HG03558 (cell line): ENCODE data around the gene NF2.

Source experiments
- ATAC-seq: cut with Tn5 transposase; IDR thresholded peaks from one replicate; pipeline ENCODE4 v1.9.1; 2021; ENCODE audit warnings: moderate number of reproducible peaks; ENCODE audit not compliant: unreplicated experiment; ENCODE audit errors: extremely low read depth

Gene NF2

DNA sequence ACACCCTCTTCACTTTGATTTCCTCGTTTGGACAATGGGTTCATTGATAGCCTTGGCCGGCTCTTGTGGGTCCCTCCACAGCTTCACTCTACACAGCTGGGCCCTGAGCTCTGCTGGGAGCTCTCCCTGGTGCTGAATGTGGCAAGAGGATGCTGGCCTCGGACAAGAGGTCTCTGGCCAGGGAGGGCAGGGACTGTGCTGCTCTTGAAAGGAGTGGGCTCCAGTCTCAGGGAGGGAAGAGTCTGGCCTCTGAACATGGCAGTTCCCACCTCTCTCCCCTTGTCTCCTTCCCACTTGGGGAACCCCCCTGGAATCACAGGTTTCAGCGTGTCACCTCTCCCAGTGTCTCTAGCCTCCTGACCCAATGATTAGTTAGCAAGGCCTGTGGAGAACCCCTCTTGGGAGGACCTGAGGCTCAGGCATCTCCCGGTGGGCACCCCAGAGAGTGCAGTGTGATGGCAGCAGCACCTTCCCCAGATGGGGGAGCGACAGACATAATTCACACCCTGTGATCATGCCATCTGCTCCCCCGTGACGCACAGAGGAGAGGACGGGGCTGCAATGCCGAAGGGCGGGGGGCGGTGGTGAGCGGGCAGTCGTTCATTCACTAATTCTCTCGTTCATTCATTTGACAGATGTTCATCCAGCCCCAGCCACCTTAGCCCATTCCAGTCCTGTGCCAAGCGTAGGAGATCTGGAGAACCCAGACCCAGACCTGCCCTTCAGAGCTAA, 113.5 kb downstream of the NF2 start:
- no peak for ATAC-seq

DNA sequence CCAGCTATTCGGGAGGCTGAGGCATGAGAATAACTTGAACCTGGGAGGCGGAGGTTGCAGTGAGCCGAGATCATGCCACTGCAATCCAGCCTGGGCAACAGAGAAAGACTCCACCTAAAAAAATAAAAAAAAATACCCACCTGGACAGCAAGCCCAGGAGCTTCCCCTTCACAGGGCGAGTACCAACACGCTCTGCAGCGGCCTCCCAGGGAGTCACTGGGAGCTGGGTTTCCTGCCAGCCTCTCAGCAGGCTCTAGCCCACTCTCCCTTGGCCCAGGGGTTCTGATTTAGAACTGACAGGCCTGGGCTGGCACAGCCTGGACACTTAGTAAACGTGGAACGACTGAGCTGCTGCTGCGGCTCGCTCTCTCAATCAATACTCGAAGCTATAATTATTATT, 114.4 kb downstream of the NF2 start:
- ATAC-seq: no peak

DNA sequence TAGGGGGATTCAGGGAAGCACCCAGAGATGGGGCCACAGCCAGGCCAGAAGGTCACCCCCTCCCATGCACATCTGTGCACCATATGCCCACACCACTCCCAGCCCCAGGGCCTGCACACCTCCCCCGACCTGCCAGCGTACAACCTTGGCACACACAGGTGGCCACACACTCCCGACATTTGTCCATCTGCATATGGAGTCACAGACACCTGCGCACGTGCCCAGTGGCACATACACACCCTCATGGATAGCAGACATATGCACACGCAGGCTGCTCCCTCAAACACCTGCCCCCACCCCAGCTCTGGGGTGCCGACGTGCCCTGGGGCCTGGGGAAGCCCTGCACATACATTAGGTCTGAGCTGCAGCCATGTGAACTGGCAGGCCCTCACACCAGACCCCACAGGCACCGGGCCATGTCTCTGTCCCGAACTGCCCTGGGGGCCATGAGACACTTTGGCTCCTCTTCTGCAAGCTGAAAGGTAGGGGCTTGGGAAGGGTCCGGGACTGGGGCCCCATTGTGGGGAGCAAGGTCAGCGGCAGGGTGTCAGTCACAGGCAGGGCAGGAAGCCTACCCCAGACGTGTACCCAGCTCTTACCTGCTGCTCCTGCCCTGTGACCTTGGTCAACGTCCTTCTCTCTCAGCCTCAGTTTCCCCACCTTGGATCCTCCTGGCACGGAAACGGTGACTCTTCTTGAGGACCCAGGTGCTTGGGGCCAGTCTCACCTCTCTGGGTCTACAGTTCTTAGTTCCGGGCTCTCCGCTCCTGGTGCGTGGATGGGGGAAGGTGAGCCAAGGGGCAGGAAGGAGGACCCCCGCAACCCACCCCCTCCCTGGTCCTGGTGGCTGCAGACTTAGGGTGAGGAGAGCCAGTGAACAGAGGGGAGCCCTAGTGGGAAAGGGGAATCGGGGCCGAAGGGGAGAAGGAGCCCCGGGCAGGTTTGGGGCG, 115.8 kb downstream of the NF2 start:
- no peak for ATAC-seq

DNA sequence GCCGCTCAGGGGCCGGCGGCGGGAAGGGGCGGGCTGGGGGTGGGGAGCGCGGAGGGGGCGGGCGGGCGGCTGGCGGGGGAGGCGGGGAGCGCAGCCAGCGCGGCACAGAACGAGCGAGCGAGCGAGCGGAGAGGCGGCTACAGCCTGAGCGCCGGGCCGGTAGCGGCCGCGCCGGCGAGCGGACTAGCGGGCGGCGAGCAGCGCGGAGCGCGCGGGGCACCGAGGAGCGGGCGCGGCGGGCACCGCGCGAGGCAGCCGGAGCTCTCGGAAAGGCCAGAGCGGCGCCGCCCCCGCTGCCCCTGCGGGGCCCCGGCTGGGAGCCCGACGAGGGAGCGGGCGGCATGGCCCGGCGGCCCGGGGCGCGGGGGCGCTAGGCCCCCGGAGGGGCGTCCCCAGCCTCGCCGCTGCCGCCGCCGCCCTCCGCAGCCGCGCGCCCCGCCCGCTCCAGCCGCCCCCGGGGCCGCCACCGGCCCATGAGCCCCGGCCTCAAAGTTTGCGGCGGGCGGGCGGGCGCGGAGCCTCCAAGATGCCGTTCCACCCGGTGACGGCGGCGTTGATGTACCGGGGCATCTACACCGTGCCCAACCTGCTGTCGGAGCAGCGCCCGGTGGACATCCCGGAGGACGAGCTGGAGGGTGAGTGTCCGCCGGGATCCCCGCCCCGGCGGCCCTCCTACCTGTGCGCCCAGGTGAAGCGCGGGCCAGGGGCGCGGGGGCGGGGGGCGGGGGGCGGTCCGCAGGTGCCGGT, 116.6 kb downstream of the NF2 start, which contains the start of gene CABP7:
Gene CABP7, plus strand, starts transcription at position 105 of the 747 bp plus-strand sequence. Its CDS starts 422 bp downstream, at position 527.
- no peak for ATAC-seq

DNA sequence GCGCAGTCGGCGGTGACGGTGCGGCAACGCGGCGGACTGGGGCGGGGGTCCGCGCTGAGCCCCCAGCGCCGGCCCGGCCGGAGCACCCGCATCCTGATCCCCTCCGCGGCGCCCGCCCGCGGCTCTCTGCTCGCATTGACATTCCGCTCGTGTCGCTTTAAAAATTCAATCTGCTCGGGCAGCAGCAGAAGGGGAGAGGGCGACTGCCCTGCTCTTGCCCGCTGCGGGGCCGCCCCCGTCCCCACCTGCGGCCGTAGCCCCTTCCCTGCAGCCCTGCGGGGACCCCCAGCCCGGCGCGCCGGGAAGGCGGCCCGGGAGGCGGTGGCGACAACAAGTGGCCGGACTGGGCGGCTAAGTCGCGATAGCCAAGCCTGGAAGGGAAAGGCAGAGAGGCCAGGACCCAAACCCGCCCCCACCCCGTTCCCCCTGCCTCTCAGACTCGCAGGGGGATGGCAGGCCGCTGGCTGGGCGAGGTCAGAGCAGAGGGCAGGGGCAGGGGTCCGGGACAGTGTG, 117.4 kb downstream of the NF2 start:
- no peak for ATAC-seq

DNA sequence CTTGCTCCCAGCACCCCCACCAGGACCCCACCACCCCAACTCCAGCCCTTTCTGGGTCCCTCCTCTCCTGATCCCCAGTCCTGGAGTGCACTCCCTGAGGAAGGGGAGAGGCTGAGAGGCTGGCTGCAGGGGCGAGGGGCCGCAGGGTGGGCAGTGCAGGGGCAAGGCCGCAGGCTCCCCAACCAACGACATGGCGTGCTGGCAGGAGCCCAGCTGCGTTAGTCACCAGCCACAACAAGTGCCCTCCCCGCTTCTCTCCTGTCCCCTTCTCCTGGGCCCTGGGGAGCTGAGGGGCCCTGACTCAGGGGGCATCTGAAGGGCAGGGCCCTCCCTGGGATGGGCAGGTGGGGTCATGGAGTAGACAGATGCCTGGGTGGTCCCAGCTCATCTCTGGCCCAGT, 118.7 kb downstream of the NF2 start:
- ATAC-seq: no peak

DNA sequence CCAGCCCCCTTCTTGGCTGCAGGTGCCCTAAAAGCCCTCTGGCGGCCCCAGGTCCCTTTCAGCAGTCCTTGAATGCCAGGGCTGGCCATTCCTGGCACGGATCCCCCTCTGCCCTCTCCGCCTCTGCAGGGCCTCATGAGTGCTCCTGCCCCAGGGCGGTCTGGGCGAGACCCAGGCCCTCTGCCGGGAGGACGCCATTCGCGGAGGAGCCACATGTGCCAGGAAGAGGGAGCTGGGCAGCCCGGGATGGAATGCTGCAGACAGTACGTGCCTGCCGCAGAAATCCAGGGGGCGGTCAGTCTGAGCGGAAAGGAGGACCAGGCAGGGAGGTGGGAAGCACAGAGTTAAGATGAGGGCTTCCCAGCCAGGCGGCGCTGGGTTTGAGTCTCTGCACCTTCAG, 119.2 kb downstream of the NF2 start:
- ATAC-seq: no peak

DNA sequence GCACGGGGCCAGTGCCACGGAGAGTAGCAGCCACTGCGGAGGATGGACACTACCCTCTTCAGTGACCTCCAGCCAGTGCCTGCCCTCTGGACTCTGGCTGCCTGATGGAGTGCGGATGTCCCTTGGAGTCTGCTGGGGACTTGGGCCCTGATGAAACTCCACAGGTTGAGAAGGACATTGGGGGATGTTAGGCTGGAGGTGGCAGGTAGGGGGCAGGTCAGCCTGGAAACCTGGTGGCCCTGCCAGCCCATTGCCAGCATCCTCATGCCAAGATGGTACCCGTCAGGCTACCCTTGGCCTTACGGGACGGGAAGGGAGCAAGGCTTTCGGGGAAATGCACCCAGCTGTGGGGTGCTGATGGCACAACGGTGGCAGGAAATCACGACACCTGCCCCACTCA, 120.3 kb downstream of the NF2 start:
- ATAC-seq: no peak

DNA sequence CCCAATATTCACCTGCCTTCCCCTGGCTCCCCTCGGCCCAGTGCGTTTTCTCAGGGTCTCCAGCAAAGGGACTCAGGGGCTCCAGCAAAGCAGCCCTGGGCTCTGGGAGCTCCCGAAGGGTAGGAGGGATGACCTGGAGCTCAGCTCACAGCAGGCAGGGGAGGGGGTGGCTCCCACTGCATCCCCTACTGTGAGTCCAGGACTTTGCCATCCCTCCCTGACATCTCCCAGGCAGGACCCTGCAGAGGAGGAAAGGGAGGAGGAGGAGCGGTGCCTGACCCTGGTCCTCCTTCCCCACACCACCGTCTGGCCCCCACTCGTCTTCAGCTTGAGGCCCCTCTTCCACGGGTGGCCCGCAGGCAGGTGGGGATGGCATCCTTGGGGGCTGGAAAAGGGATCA, 121.4 kb downstream of the NF2 start:
- ATAC-seq: no peak

DNA sequence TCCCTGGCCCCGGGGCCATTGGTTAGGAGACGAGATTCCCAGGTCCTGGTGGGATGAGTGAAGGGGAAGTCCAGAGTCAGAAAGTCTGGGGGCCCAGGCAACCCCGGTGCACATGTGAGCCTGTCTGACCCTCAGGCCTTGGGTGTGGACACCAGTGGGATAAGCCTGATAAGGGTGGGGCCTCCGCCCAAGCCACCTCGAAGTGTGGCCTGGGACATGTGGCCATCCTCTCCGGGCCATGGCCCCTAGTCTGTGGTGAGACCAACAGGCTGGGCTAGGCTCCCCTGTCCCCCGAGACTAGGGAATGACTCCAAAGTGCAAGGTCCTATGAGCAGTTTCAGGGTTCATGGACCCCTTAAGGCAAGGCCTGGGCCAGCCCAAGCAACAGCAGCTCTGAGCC, 122.7 kb downstream of the NF2 start:
- no peak for ATAC-seq

DNA sequence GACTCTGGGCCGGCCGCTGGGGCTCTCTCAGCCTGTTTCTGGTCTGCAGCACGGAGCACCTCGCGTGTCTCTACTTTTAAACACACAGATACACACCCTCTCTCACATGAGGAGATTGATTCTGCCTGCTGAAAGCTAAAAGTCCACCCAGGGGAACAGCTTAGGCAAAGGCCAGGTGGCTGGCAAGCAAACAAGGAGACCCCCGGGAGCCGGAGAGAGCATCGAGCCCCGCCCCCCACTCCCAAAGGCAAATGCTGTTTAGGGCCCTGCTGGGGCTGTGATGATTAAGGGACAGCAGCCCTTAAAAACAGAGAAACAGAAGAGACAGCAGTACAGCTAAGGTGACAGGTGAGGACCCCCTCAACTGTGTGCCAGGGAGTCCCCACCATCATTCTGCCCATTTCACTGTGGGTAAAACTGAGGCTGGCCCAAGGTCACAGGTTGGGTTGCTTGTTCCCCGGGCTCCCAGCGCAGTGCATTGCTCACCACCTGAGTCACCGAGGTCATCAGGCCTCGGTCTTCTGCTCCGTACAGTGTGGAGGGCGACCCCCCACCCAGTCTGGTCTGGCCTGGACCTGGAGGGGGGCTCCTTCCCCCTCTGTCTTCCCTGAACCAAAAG, 123.2 kb downstream of the NF2 start:
- no peak for ATAC-seq

DNA sequence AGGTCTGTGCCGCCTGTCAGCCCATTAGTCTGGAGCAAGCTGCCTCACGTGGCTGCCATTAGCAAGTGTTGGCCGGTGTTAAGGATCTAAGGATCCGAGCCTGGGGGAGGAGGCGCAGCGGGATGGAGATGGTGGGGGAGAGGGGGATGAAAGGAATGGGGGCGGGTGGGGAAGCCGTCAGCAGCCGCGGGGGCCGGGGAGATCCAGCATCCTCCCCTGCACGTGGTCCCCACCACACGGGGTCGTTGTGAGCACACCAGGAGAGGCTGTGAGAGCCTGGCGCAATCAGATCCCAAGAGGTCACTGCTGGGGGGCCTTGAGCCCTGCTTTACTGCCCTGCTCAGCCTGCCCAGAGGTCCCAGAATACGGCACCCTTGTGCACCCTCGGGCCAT, 123.7 kb downstream of the NF2 start:
- ATAC-seq: no peak

DNA sequence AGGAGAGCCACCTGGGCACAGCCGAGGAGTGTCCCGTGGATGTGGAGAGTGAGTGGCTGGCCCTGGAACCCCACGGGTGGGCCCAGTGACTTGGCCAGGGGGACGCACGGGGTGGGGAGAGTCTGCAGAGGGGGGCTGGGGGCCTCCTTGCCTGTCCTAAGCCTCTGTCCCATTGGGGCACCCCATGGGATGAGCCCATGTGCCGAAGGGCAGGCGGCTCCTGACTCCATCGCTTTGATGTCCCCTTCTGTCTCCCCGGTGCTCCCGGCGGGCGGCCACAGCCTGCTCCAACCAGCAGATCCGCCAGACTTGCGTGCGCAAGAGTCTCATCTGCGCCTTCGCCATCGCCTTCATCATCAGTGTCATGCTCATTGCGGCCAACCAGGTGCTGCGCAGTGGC, 125.7 kb downstream of the NF2 start:
- no peak for ATAC-seq

DNA sequence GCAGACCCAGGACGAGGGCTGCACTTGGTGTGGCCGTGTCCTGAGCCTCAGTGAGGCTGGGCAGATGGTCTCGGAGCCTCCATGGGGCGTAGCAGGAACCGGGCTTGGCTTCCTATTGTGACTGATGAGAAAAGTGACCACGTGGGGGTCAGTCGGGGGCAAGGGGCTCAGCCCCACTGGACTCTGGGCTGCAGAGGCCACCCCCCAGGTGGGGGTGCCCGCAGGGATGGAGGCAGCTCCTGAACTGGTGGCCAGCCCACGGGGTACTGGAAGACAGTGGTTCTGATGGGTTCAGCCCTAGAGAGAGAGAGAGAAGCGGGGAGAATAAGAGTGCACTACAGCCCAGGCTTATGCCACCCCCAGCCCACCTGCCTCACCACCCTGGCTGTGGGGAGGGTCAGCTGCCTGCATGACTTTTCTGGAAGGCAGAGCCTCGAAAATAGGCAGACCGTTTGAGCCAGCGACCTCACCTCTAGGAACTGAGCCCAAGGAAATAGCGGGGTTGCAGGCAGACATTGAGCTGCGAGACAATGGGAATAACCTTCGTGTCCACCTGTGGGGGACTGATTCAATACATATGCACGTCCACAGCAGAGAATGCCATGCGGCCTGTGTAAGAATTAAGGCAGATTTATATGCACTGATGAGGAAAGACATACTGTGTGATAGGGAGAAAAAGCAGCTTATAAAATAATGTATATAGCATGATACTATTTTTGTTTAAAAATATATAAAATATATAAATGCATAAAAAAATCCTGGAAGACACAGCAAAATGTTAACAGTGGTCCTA, 127.8 kb downstream of the NF2 start:
- no peak for ATAC-seq

DNA sequence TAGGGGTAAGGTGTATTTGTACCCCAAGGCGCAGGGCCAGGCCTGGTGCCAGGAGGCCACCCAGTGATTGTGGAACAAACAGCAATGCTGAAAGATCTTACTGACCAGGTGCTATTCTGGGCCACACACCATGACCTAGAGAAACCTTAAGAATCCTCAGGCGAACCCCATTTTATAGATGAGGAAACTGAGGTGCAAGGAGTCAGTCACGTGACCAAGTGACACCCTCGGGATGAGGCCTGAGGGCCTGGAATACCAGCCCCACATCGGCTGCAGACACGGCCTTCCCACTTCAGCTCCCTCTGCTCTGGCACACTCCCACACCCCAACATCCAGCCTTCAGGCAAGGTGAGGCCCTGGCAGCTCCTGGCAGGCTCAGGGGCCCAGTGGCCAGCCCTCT, 129.4 kb downstream of the NF2 start:
- ATAC-seq: no peak

DNA sequence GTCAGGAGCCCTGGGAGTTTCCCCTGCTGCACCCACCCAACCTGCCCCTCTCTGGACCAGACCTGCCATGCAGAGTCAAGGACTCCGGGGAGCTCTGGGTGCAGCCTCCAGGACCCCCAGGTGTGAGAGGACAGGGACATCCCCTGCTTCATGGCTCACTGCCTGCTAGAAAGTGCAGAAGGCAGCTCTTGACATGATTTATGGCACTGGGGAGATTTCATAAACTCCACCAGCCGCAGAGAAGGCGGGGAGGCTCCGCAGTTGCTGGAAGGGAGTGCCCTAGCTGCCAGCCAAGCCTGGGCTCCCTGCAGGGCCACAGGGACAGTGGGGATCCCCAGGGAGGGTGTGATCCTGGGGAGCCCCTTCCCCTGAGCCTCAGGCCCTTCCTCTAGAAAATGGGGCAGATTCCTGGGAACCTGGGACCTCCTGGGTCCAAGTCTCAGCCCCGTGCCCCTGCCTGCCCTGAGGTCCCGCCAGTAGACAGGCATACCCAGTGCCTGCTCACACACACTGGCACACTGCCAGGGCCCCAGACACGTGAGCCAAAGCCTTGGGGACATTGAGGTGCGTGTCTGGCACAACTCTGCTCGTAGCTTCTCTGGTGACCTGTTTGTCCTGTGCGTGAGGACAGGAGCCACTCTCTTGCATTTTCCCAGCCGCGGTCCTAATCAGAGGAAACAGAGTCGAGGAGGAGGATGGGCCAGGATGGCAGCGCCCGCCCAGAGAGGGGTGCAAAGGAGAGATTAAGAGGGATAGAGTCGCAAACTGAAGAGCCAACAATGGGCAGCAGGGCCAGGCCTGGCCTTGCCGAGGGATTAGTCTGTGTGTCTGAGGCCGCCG, 130.1 kb downstream of the NF2 start:
- no peak for ATAC-seq

DNA sequence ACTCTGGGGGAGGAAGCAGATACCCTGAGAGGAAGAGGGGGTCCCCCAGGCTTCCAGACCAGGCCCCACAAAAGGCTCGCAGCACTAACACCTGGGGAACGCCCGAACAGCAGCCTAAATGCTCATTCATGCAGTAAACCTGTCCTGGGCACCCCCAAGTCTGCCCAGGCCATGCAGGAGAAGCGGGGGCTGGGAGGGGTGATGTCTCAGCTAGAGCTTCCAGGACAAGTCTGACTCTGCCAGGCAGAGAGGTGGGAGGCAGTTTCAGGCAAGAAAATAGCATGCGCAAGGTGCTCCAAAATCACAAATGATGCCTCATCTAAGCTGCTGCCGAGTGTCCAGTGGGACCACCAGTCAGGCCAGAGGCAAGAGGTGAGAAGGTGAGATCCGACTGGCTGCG, 131.0 kb downstream of the NF2 start:
- ATAC-seq: no peak

DNA sequence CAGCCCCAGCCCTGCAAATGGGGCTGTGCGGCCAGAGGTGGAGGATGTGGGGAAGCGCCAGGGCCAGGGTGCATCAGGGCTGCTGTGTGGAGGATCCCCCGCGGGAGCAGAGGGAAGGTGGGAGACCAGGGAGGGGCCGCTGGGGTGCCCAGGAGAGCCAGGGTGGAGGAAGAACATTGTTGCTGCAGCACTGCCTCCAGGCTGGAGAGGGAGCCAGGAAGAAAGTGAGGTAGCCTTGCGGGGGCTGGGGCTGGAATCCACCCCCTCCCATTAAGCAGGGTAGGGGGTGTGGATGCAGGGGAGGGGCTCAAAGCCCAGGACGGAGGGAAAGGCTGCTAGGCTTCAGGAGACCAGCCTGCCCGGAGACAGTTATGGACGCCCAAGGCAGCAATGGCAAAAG, 131.4 kb downstream of the NF2 start:
- no peak for ATAC-seq

DNA sequence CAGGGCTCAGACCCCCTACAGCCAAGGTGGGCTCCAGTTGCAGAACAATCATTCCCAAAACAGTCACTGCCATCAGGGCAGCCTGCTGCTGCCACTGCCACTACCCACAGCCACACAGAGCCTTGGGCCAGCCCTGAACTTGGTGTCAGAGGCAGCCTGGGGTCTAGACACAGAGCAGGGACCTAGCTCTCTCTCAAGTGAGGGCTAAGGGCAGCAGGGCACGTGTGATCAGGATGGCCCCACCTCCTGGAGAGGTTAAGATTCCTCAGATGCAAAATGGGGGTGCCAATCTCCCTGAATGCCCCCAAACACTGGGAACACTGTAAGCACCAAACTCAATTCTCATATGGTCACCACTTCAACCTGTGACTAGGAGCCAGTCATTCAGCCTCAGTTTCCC, 132.0 kb downstream of the NF2 start:
- ATAC-seq: no peak
